ENCODE data around the gene POC1A.

DNA sequence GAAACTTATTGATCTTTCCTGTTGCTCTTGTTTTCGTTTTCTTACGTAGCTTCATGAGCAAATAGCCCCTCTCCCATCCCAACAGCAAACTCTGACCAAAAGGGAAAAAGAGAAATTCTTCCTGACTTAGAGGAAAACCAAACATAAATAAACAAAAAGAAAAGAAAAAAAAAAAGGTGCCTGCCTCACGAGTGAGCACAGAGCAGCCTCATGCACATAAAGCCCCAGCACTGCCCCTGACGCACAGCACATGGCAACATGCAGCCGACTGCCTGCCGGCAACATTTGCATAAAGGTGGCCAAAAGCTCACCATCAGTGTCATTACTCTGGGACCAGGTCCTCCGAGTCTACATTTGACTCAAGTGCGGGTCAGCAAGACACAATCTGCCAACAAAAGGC lies 6.4 kb downstream of the POC1A start:
- no peak for TF ChIP-seq POLR2A (IDR thresholded peaks at IDR 0.05)
- TF ChIP-seq, protein P1, sequence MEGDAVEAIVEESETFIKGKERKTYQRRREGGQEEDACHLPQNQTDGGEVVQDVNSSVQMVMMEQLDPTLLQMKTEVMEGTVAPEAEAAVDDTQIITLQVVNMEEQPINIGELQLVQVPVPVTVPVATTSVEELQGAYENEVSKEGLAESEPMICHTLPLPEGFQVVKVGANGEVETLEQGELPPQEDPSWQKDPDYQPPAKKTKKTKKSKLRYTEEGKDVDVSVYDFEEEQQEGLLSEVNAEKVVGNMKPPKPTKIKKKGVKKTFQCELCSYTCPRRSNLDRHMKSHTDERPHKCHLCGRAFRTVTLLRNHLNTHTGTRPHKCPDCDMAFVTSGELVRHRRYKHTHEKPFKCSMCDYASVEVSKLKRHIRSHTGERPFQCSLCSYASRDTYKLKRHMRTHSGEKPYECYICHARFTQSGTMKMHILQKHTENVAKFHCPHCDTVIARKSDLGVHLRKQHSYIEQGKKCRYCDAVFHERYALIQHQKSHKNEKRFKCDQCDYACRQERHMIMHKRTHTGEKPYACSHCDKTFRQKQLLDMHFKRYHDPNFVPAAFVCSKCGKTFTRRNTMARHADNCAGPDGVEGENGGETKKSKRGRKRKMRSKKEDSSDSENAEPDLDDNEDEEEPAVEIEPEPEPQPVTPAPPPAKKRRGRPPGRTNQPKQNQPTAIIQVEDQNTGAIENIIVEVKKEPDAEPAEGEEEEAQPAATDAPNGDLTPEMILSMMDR (IDR thresholded peaks at IDR 0.05) = no peak
